NCI-H1105 treated with DMSO at 0.1 percent for 48 hours (cell line): ENCODE measurements around the gene TCERG1L.

Experiments
- DNase-seq: peaks from one replicate; lab custom pipeline; 2025; lab: John Stamatoyannopoulos, UW

TCERG1L gene

GRCh38 chr10:131124945-131125344, 186.6 kb downstream of the TCERG1L start:
- DNase-seq: no peak

DNA sequence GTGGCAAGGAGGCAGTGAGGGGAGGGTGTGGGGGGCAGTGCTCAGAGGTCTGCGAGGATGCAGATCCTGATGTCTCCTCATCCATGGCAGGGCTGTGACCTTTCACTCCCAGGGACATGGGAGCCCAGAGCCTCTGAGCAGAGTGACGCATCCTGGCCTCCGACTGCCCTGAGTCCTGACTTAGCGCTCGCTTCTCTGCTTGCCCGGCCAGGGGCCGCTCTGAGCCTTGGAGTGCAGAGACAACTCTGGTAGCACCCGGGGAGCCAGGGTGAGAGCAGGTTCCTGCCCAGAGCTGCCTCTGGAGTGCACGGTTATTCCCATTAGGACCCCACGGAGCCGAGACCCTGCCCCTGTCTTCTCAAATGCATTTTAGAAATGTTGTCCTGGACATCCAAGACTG, 188.0 kb downstream of the TCERG1L start:
- DNase-seq: no peak

GRCh38 chr10:131121511-131122035, 189.9 kb downstream of the TCERG1L start:
- DNase-seq: no peak

DNA sequence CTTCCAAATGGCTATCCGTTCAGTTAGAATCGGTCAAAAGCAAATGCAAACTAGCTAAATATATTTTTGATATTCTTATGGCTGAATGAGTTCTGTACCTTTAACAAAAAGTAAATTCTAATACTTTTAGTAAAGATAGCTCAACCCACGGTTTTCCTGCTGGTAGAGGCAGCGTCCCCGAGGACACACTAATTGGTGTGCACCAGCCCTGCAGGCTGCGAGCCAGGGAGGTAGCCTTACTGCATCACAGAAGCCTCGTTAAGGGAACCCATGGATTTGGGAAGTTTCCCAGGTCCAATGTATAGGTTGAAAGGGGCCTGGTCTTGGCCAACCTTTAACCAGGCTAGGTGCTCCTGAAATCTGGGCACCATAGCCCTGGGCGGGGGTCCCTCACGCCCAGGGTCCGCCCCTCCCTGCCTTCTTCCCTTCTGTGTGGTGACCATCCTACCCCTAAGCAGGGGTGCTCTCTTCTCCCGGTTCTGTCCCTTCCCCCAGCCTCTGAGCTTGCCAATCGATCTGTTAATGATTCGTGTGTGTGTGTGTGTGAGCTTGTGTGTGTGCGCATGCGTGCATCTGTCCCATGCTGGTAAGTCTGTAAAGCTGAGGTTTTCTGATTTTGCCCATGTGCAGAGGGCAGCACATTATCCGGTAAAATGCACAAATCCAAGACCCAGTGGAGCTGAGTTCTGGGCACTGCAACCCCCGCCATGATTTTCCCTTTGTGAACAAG, 191.7 kb downstream of the TCERG1L start:
- no peak for DNase-seq

DNA sequence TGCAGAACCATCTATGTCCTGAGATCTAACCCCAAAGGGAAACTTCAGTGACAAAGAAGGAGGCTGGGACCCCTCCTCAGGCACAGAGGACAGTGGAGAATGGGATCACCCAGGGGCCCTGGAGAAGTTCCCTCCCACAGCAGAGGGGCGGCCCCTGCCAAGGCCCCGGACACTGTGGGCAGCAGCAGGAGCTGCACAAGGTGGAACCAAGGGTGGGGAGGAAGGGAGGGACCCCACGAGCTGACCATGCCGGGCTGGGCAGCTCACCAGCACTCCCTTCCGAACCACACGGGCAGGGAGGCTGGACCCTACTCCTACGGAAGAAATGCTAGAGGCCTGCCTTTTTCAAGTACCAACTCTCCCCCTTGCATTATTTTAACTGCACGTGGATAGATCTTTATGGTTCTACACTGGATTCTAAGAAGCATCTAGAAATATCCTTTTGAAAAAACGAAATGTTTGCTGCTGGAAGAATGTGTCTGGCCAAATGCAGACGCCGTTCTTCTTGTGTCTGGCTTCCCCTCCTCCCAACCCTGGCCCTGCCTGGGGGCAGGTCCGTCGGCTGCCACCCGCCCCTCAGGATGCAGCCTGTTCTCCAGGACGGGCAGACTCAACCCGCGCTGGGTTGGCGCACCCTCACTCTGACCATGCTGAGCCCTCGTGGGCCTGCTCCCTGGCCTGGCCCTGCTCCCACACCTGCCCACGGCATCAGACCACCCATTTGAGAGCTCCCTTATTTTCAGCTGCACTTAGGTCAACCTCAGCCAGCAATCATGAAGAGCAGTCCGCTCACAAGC, 193.9 kb downstream of the TCERG1L start:
- DNase-seq: no peak

DNA sequence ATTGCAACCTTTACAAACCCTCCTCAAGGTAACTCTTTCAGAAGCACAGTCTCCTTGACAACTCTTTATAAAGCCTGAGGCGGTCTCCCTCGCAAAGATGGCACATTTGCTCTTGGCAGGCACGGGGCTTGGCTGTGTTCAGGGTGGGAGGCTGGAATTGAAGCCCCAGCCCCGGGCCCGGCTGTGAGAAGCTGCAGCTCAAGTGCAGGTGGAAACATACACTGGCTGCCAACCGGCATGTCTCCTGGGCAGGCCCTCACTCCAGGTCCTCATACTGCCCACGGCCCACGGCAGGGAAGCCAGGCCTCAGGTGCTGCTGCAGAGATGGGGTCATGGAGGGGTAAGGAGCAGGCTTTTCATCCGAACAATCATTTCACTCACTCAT, 194.5 kb downstream of the TCERG1L start:
- DNase-seq: no peak

DNA sequence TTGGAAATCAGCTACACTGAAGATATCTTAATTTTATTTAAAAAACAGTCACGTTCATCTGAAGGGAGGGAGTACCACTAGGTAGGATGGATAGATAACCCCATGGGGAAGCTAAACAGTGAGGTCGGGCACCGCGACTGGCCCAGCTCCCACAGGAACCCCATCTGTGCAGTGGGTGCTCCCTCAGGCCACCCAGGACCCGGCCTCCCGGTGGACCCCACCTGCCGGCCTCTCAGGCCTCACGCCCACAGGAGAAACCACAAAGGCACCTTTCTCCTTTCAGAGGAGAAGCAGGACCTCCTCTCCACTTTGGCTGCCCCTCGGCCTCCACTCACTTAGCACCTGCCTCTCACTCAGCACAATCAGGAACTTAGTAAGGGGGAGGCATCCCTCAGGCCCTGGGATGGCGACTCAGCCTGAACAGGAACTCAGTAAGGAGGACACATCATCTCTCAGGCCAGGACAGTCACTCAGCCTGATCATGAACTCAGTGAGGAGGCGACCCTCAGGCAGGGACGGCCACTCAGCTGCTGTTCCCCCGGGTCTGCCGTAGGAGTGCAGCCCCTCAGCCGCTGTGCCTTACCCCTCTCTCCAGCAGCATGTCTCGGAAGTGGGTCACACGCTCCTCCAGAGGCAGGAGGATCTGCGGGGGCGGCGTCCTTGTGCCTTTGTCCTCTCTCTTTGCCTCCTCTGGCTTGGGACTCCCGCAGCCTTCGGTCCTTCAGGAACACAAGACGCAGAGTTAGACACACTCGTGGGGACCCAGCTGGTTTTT, 195.1 kb downstream of the TCERG1L start:
- no peak for DNase-seq

- DNase-seq: no peak
Observed at GRCh38 chr10:131115801-131116200, 195.7 kb downstream of the TCERG1L start.

DNA sequence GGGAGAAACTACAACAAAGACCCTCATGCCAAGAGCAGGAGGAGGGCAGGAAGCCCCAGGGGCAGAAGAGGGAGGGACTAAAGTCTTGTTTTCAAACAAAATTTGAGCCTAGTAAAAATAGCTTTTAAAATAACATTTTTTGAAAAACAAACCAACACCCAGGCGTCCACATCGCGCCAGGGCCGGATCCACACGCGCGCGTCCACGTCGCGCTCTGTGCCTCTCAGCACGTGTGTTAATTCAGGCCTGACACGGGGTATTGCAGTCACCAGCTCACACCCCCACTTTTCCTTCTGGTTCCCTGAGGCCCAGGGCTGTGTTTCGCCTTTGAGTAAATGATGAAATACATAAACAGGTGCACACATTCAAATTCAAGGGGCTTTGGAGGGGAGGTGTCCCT, 196.2 kb downstream of the TCERG1L start:
- DNase-seq: no peak

- no peak for DNase-seq
Observed at GRCh38 chr10:131114846-131115245, 196.7 kb downstream of the TCERG1L start.

GRCh38 chr10:131113709-131114291, 197.7 kb downstream of the TCERG1L start:
- no peak for DNase-seq

DNA sequence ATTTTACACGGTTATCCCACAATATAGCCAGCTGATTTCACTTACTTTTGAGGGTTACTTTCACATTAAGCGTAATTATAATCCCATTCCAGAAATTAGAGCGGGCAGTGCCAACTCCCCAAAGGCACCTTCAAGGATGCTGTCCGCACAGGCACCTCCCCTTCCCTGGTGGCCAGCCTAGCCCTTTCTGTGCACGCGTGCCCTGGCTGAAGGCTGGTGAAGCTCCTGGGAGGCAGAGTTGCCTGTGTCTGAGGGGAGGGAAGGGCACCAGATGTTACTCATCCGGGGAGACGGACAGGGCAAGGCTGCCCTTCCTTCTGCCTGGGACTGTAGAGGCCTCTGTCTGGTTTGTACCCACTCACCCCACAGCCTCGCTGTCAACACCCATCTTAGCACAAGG, 198.4 kb downstream of the TCERG1L start:
- DNase-seq: no peak

GRCh38 chr10:131112691-131113090, 198.8 kb downstream of the TCERG1L start:
- no peak for DNase-seq

DNA sequence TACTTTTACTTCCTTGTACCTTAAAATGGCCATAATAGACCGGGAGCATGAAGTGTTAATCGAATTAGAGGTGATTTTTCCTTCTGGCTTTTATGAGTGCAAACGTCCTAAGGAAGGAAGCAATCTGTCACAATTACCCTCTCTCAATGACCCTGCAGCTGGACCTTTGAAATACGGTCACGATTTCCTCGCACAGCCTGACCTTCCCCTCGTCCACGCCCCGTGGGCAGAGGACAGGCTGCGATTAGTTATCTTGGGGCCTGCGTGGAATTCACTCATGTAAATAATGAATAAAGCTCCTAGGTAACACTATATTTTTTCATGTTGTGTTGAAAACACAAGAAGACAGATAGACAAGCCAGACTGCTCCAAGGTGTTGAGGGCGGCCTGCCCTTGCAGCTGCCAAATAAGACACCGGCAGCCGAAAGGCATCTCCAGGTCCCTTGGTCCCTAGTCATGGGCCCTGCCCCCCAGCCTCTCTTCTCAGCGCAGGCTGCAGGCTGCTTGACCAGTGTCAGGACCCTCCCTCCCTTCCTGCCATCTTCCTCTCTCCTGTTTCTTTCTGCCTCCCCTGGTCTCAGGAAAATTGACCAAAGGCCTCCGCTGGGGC, 199.9 kb downstream of the TCERG1L start:
- no peak for DNase-seq

DNA sequence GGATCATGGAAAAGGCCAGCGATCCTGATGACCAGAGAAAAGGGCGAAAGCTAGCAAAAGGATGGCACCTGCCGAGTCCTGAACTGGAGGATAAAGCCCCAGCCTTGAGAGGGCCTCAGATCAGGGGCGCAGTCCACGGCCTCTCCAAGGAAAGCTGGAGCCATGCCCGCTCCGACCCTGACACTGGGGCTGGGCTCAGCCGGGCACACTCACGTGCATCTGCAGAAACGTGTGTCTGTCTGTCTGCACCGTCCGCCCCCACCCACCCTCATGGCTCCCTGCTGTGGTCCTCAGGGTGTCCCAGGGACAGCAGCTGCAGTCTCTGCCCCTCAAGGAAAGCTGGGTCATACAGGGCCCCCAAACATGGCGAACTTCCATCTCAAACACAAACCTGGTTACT, 200.5 kb downstream of the TCERG1L start:
- DNase-seq: no peak

- no peak for DNase-seq
Observed at GRCh38 chr10:131110241-131110783, 201.2 kb downstream of the TCERG1L start.

DNA sequence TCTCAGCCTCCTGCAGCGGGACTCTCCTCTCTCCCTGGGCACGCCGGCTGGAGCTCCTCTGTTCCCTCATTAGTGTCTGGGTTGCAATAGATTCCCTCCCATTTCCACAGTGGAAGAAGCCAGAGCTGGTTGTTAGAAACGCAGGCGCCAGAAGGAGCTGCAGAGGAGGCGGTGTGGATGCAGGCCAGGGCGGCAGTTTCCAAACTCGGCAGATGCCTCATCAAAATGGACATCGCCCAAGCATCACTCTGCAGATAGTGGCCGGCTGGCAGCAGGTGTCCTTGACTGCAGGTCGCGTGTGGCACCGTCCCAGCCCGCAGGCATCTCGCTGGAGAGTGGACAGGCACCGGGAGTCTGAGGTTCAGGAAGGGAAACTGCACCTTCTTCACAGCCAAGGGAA, 201.8 kb downstream of the TCERG1L start:
- no peak for DNase-seq

DNA sequence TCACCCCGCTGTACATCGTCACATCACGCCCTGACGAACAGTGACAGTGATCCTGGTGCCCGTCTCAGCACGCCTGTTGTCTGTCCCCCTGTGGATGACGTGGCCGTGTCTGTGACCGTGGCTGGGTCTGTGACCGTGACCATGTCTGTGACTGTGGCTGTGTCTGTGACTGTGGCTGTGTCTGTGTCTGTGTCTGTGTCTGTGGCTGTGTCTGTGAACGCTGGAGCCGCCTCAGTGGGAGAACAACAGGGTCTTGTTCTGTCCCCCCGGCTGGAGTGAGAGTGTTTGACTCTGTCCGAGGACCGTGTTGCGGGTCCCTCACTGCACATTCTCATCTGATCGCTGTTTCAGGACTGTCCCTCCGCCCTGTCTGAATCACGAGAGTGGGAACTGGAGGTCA, 202.2 kb downstream of the TCERG1L start:
- no peak for DNase-seq

DNA sequence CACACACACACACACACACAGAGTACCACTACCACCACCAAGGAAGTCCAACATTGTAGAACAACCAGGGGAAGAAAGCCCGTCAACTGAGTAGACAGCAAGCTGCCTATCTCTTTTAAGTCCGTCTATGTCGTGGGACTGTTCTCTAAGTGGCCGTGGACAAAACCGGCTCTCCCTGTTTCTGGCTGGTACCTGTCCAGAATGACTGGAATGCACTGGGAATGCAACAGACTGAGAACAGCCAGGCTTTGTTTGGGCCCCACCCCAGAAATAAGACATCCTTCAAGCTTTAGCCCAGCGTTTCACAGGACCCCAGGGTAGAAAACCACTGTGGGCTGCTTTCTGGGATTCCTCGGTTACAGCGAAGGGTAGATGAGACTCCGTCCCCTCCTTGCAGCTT, 203.6 kb downstream of the TCERG1L start:
- no peak for DNase-seq

DNA sequence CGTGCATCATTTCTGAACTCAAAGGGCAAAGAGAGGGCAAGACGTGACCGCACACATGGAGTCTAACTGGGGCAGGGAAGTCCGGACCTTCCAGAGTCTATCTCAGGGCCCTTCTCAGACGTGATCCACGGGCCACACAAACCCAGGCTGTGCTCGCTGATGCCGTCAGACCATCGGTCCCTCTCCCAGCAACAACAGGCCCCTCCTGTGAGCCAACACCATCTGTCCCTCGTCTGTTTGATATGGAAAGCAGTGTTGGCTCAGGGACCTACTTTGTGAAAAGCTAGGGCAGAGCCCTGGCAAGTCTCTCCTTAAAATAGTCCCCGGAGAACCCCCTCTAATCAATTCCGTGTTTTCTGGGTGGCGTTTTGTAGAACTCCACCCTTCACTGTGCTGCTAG, 208.8 kb downstream of the TCERG1L start:
- DNase-seq: no peak

DNA sequence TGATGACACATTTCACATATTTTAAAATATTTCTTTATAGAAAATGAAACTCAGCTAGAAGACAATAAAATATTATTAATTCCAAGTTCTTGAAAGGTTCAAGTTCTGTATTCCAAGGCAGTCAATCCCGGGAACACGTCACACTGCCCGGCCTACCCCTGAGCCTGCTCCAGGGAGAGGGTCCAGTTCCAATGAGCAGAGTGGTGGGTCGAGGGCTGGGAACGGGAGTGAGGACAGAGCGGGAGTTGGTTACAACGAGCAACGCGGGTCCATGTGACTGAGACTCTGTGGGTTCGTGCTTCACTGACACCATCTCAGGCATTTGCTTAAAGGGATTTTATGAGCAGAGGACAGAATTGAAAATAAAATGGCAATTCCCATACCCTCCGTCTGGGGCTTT, 209.4 kb downstream of the TCERG1L start:
- no peak for DNase-seq
